H1 (cell line): ENCODE results near the gene LORICRIN. TPM values are rescaled to one million over a fixed set of nuclear protein-coding genes. Genes with fewer than 3 reads are reported as not detected.

ENCODE experiments used
- CTCF ChIA-PET: fragments of 300-600 bp; sonication (Branson Sonifier 250); formaldehyde crosslinking; loops from one replicate; lab custom pipeline; 2021; ENCODE audit not compliant: partially characterized antibody; lab: Charles Lee
- POLR2A ChIA-PET: fragments of 300-600 bp; sonication (Branson Sonifier 250); formaldehyde crosslinking; loops from one replicate; lab custom pipeline; 2021; ENCODE audit warnings: inconsistent platforms; ENCODE audit not compliant: partially characterized antibody; lab: Charles Lee
- DNase-seq, 2 experiments: peaks; one replicate each; pipeline versions ENCODE4 v3.0.0 to v3.0.0-alpha.2; 2010 to 2022; ENCODE audit warnings: low spot score in 2 of 2, low read depth in 1 of 2, mixed read lengths in 1 of 2
- FAIRE-seq: peaks from 2 replicates; lab custom pipeline; 2011; peaks lifted over from hg19 to GRCh38; lab: Jason Lieb, UNC
- H2AFZ ChIP-seq: 2 replicates; pipeline ENCODE4 v1.8.1; 2012; ENCODE audit warnings: low read length, inconsistent platforms
- H2AK5ac ChIP-seq: 2 replicates; pipeline ENCODE4 v1.6.1; 2013; ENCODE audit warnings: low read depth, low read length
- H2BK120ac ChIP-seq: replicated peaks from 2 replicates; pipeline ENCODE3; 2013; ENCODE audit warnings: low read depth, low read length, inconsistent platforms
- H2BK12ac ChIP-seq: 2 replicates; pipeline ENCODE4 v1.6.1; 2013; ENCODE audit warnings: low read depth, low read length
- H2BK15ac ChIP-seq: 2 replicates; pipeline ENCODE4 v1.6.1; 2013; ENCODE audit warnings: low read length
- H2BK20ac ChIP-seq: 2 replicates; pipeline ENCODE4 v1.6.1; 2013; ENCODE audit warnings: low read length
- H2BK5ac ChIP-seq: 2 replicates; pipeline ENCODE4 v1.6.1; 2013; ENCODE audit warnings: low read depth, low read length
- H3K14ac ChIP-seq: 2 replicates; pipeline ENCODE4 v1.6.1; 2013; ENCODE audit warnings: inconsistent platforms; ENCODE audit not compliant: insufficient read length
- H3K18ac ChIP-seq: 2 replicates; pipeline ENCODE4 v1.6.1; 2013; ENCODE audit warnings: low read length; ENCODE audit errors: extremely low read depth
- H3K23ac ChIP-seq: 2 replicates; pipeline ENCODE4 v1.6.1; 2013; ENCODE audit warnings: inconsistent platforms; ENCODE audit not compliant: insufficient read length
- H3K23me2 ChIP-seq: 2 replicates; pipeline ENCODE4 v1.6.1; 2013; ENCODE audit warnings: low read depth, low read length
- H3K27ac ChIP-seq: 2 replicates; pipeline ENCODE4 v1.6.1; 2011; ENCODE audit warnings: low read depth, low read length, inconsistent platforms
- H3K27me3 ChIP-seq, 4 experiments: replicated peaks in 1 of 4; 1 replicate in 1 of 4; 2 replicates in 3 of 4; pipeline versions ENCODE4 v1.6.1 to v1.8.1; 2011 to 2013; ENCODE audit warnings: low read length in 3 of 4, mild to moderate bottlenecking in 3 of 4, inconsistent platforms in 2 of 4, mixed read lengths in 2 of 4, moderate library complexity in 1 of 4; ENCODE audit not compliant: control insufficient read depth in 3 of 4, insufficient read depth in 3 of 4; ENCODE audit errors: extremely low read depth in 1 of 4
- H3K36me3 ChIP-seq, 4 experiments: 2 replicates each; pipeline versions ENCODE4 v1.6.1 to v1.8.1; 2011 to 2013; ENCODE audit warnings: mild to moderate bottlenecking in 4 of 4, low read length in 3 of 4, moderate library complexity in 2 of 4, control low read depth in 1 of 4, inconsistent platforms in 1 of 4; ENCODE audit not compliant: insufficient read depth in 4 of 4, control insufficient read depth in 2 of 4
- H3K4ac ChIP-seq: replicated peaks from 2 replicates; pipeline ENCODE3; 2013; ENCODE audit warnings: low read length, low read depth, mixed read lengths, inconsistent platforms; ENCODE audit not compliant: insufficient read length
- H3K4me1 ChIP-seq, 4 experiments: replicated peaks in 1 of 4; 1 replicate in 1 of 4; 2 replicates in 3 of 4; pipeline versions ENCODE4 v1.6.1 to v1.8.1; 2011 to 2013; ENCODE audit warnings: low read length in 3 of 4, inconsistent platforms in 2 of 4, mixed read lengths in 1 of 4; ENCODE audit not compliant: insufficient read depth in 4 of 4, control insufficient read depth in 3 of 4
- H3K4me2 ChIP-seq, 2 experiments: 2 replicates each; pipeline versions ENCODE4 v1.6.1 to v1.8.1; 2011 to 2013; ENCODE audit warnings: low read depth in 2 of 2, low read length in 2 of 2, control low read depth in 1 of 2, inconsistent platforms in 1 of 2, mild to moderate bottlenecking in 1 of 2; ENCODE audit not compliant: insufficient read depth in 1 of 2
- H3K4me3 ChIP-seq, 4 experiments: fragments of 200-600, 300-600 bp in 1 of 4; sonication (generic), shearing (Covaris generic), sonication (Bioruptor Twin) in 1 of 4; 2 replicates each; pipeline versions ENCODE4 v1.5.1 to v1.8.1; 2011 to 2016; ENCODE audit warnings: low read length in 4 of 4, low read depth in 3 of 4, control low read depth in 2 of 4, inconsistent platforms in 2 of 4, mild to moderate bottlenecking in 2 of 4, mixed read lengths in 1 of 4, moderate library complexity in 1 of 4; ENCODE audit not compliant: insufficient read depth in 2 of 4; ENCODE audit errors: extremely low read depth in 1 of 4
- H3K56ac ChIP-seq: replicated peaks from 2 replicates; pipeline ENCODE3; 2013; ENCODE audit warnings: low read depth, mild to moderate bottlenecking, mixed read lengths, low read length, inconsistent platforms; ENCODE audit not compliant: insufficient read length
- H3K79me1 ChIP-seq: 2 replicates; pipeline ENCODE4 v1.6.1; 2013; ENCODE audit warnings: low read depth, low read length, control low read depth
- H3K79me2 ChIP-seq, 2 experiments: 2 replicates each; pipeline versions ENCODE4 v1.6.1 to v1.8.1; 2012 to 2013; ENCODE audit warnings: low read length in 2 of 2, mild to moderate bottlenecking in 2 of 2, inconsistent platforms in 1 of 2; ENCODE audit not compliant: insufficient read depth in 2 of 2, control insufficient read depth in 1 of 2
- H3K9ac ChIP-seq, 4 experiments: replicated peaks in 1 of 4; 1 replicate in 1 of 4; 2 replicates in 3 of 4; pipeline versions ENCODE4 v1.6.1 to v1.8.1; 2011 to 2013; ENCODE audit warnings: low read depth in 3 of 4, low read length in 3 of 4, control low read depth in 2 of 4, mild to moderate bottlenecking in 2 of 4, moderate library complexity in 2 of 4, inconsistent platforms in 1 of 4; ENCODE audit errors: extremely low read depth in 1 of 4
- H3K9me3 ChIP-seq, 2 experiments: 2 replicates each; pipeline versions ENCODE4 v1.6.1 to v1.8.1; 2012 to 2013; ENCODE audit warnings: mild to moderate bottlenecking in 2 of 2, moderate library complexity in 2 of 2, control low read depth in 1 of 2, inconsistent platforms in 1 of 2, low read depth in 1 of 2, low read length in 1 of 2, mixed read lengths in 1 of 2; ENCODE audit not compliant: insufficient read depth in 2 of 2
- H4K20me1 ChIP-seq, 2 experiments: replicated peaks in 1 of 2; 2 replicates each; pipeline versions ENCODE3 to v1.8.1; 2011 to 2013; ENCODE audit warnings: inconsistent platforms in 2 of 2, low read length in 2 of 2, mild to moderate bottlenecking in 1 of 2; ENCODE audit not compliant: insufficient read depth in 2 of 2, control insufficient read depth in 1 of 2
- H4K5ac ChIP-seq: 2 replicates; pipeline ENCODE4 v1.6.1; 2013; ENCODE audit warnings: low read length, low read depth, mixed read lengths, inconsistent platforms; ENCODE audit not compliant: insufficient read length
- H4K8ac ChIP-seq: 2 replicates; pipeline ENCODE4 v1.8.0; 2013; ENCODE audit warnings: mild to moderate bottlenecking, moderate library complexity, low read length, inconsistent platforms; ENCODE audit not compliant: insufficient read depth; ENCODE audit errors: extremely low read depth
- H4K91ac ChIP-seq: replicated peaks from 2 replicates; pipeline ENCODE3; 2013; ENCODE audit warnings: low read length, mixed read lengths, inconsistent platforms; ENCODE audit not compliant: insufficient read length
- KDM1A ChIP-seq: fragments of 200-600, 300-600 bp; sonication (generic); IDR thresholded peaks from 2 replicates; pipeline ENCODE4 v1.7.1; 2016; ENCODE audit warnings: mild to moderate bottlenecking, low read length, borderline replicate concordance
- NRF1 ChIP-seq: IDR thresholded peaks from 2 replicates; pipeline ENCODE4 v1.6.1; 2011; ENCODE audit warnings: mild to moderate bottlenecking, low read depth, low read length, improper control_type of control experiment
- POLR2AphosphoS5 ChIP-seq: IDR thresholded peaks from 2 replicates; pipeline ENCODE4 v1.6.1; 2011; ENCODE audit warnings: low read depth, low read length
- POU5F1 ChIP-seq: IDR thresholded peaks from 2 replicates; pipeline ENCODE4 v1.6.1; 2011; ENCODE audit warnings: low read depth, mild to moderate bottlenecking, low read length, moderate library complexity
- RFX5 ChIP-seq: IDR thresholded peaks from 2 replicates; pipeline ENCODE4 v1.6.1; 2011; ENCODE audit warnings: low read depth, low read length, improper control_type of control experiment, borderline replicate concordance
- WGBS, 2 experiments: shearing (Covaris generic) in 1 of 2; methylation state at CpG; one replicate each; pipeline versions ENCODE4 v1.1.6 to v1.1.7; 2013 to 2015; ENCODE audit warnings: low lambda C conversion rate in 2 of 2, mixed read lengths in 2 of 2, inconsistent platforms in 1 of 2, low coverage in 1 of 2, missing lambda C conversion rate in 1 of 2; ENCODE audit not compliant: insufficient replicate concordance in 2 of 2, insufficient coverage in 1 of 2, insufficient read length in 1 of 2; ENCODE audit errors: extremely low coverage in 1 of 2, missing lambda C conversion rate in 1 of 2; 5-methylcytosine and 5-hydroxymethylcytosine counted together
- polyA plus RNA-seq, 7 experiments: library from polyadenylated mRNA; depleted of rRNA in 3 of 7; stranded (reverse) in 5 of 7; unstranded in 2 of 7; fragments of >200 nt in 5 of 7; fragments of 200-250 nt in 2 of 7; gene quantifications; 1 replicate in 5 of 7; 2 replicates in 1 of 7; 4 replicates in 1 of 7; pipeline versions ENCODE4 v1.2.1 to v1.2.3, GENCODE V29; 2011 to 2013; ENCODE audit warnings: missing spikeins in 2 of 7, mixed read lengths in 2 of 7
- total RNA-seq: library from RNA; stranded (reverse); fragmentation: NEBNext Ultra II Directional; extraction: Animal tissue kit (Norgen Biotek cat#: 25700); gene quantifications from 2 replicates; pipeline ENCODE4 v1.2.1, GENCODE V29; 2021
- TF ChIP-seq, protein P1 (sequence below): IDR thresholded peaks from 2 replicates; pipeline ENCODE4 v1.6.1; 2012; ENCODE audit warnings: inconsistent platforms
- TF ChIP-seq, protein P2 (sequence below): IDR thresholded peaks from 2 replicates; pipeline ENCODE4 v1.6.1; 2012; ENCODE audit warnings: low read length, inconsistent platforms
- TF ChIP-seq, protein P3 (sequence below), 3 experiments: IDR thresholded peaks; 1 replicate in 2 of 3; 2 replicates in 1 of 3; pipeline versions ENCODE4 v1.5.1 to v1.6.1; 2011; ENCODE audit warnings: low read length in 3 of 3, mild to moderate bottlenecking in 3 of 3, inconsistent platforms in 2 of 3, low read depth in 1 of 3, moderate library complexity in 1 of 3; ENCODE audit not compliant: insufficient read depth in 1 of 3; ENCODE audit errors: control extremely low read depth in 1 of 3

LORICRIN gene
- total and polyA plus RNA-seq, 2 of the 8 experiments (the other 6 are each of a cell fraction or from before 2014, with no cell fraction given), result not detected

DNA sequence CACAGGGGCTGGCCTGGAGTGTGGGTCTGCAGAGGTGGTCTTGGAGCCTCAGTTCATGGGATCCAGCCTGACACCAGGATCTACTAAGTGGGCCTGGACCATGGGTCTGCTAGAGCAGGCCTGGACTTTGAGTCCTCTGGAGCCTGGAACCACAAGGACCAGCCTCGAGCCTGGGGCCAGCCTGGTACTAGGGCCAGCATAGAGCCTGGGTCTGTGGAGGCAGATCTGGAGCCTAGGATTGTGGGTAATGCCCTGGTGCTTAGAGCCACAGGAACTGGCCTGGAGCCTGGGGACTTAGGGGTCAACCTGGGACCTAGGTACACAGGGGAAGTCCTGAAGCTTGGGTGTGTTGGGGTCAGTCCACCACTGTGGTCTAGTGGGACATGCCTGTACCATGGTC lies 12.7 kb downstream of the LORICRIN start:
- Histone ChIP-seq H2BK5ac (peak overlapping the region; percentile 44; the same call in 1 of the 2 replicates), H2BK15ac (no peak overlapping the region), H3K27ac (no peak overlapping the region), H3K79me1 (no peaks in the 10 kb centered on the region), H2AFZ (no peak overlapping the region), H3K4ac (no peak overlapping the region), H4K20me1 (no peaks in the 10 kb centered on the region), H3K14ac (no peak overlapping the region), H2BK120ac (no peak overlapping the region), H3K79me2 (no peaks in the 10 kb centered on the region), H3K23ac (no peak overlapping the region), H4K5ac (no peak overlapping the region), H3K4me3 (no peak overlapping the region), H4K8ac (peak overlapping the region; percentile 4; the same call in 1 of the 2 replicates), H3K9me3 (no peaks in the 10 kb centered on the region), H2AK5ac (no peak overlapping the region), H3K18ac (no peak overlapping the region), H3K56ac (no peak overlapping the region), H3K36me3 (no peaks in the 10 kb centered on the region), H3K4me2 (no peak overlapping the region), H3K4me1 (no peaks in the 10 kb centered on the region), H3K27me3 (no peaks in the 10 kb centered on the region; a peak in 1 of 7 replicates), H2BK20ac (no peak overlapping the region), H4K91ac (no peak overlapping the region), H3K23me2 (no peaks in the 10 kb centered on the region), H2BK12ac (no peak overlapping the region), H3K9ac (no peak overlapping the region)
- POLR2A ChIA-PET, result no interaction called here
- WGBS, 2 experiments, result 89% methylated on average over 1 of the region's 1 CpG; no CpG with 5 or more reads in 1 of the 2 experiments
- CTCF ChIA-PET, result interaction anchor here (0.6 kb wide), 1 partner anchor 31 kb away, joined by 3 read pairs; no protein-coding TSS in a partner anchor
- FAIRE-seq (no peak), DNase-seq (no peak)
- TF ChIP-seq POLR2AphosphoS5 (no peak), NRF1 (no peak), POU5F1 (no peak), KDM1A (no peak), RFX5 (no peak)
- TF ChIP-seq, protein P1, sequence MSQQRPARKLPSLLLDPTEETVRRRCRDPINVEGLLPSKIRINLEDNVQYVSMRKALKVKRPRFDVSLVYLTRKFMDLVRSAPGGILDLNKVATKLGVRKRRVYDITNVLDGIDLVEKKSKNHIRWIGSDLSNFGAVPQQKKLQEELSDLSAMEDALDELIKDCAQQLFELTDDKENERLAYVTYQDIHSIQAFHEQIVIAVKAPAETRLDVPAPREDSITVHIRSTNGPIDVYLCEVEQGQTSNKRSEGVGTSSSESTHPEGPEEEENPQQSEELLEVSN, result no peak
- TF ChIP-seq, protein P2, sequence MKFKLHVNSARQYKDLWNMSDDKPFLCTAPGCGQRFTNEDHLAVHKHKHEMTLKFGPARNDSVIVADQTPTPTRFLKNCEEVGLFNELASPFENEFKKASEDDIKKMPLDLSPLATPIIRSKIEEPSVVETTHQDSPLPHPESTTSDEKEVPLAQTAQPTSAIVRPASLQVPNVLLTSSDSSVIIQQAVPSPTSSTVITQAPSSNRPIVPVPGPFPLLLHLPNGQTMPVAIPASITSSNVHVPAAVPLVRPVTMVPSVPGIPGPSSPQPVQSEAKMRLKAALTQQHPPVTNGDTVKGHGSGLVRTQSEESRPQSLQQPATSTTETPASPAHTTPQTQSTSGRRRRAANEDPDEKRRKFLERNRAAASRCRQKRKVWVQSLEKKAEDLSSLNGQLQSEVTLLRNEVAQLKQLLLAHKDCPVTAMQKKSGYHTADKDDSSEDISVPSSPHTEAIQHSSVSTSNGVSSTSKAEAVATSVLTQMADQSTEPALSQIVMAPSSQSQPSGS, result no peak
- TF ChIP-seq, protein P3, sequence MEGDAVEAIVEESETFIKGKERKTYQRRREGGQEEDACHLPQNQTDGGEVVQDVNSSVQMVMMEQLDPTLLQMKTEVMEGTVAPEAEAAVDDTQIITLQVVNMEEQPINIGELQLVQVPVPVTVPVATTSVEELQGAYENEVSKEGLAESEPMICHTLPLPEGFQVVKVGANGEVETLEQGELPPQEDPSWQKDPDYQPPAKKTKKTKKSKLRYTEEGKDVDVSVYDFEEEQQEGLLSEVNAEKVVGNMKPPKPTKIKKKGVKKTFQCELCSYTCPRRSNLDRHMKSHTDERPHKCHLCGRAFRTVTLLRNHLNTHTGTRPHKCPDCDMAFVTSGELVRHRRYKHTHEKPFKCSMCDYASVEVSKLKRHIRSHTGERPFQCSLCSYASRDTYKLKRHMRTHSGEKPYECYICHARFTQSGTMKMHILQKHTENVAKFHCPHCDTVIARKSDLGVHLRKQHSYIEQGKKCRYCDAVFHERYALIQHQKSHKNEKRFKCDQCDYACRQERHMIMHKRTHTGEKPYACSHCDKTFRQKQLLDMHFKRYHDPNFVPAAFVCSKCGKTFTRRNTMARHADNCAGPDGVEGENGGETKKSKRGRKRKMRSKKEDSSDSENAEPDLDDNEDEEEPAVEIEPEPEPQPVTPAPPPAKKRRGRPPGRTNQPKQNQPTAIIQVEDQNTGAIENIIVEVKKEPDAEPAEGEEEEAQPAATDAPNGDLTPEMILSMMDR (IDR thresholded peaks at IDR 0.05; ENCODE audit: control extremely low read depth in 1 of 3, insufficient read depth in 1 of 3, low read depth in 1 of 3, low read length in 3 of 3), result no peak
